ENCODE results near the gene RUNDC3A.

The RUNDC3A gene

GRCh38 chr17:44310188-44310587 is 1.8 kb downstream of the RUNDC3A start:
- TF ChIP-seq CTCF (IDR thresholded peaks at IDR 0.05): no peak

GRCh38 chr17:44310609-44311376 is 2.4 kb downstream of the RUNDC3A start:
- TF ChIP-seq CTCF (IDR thresholded peaks at IDR 0.05): no peak

- no peak for TF ChIP-seq CTCF (IDR thresholded peaks at IDR 0.05)
These were observed 3.3 kb downstream of the RUNDC3A start for GRCh38 chr17:44311562-44312181.

DNA sequence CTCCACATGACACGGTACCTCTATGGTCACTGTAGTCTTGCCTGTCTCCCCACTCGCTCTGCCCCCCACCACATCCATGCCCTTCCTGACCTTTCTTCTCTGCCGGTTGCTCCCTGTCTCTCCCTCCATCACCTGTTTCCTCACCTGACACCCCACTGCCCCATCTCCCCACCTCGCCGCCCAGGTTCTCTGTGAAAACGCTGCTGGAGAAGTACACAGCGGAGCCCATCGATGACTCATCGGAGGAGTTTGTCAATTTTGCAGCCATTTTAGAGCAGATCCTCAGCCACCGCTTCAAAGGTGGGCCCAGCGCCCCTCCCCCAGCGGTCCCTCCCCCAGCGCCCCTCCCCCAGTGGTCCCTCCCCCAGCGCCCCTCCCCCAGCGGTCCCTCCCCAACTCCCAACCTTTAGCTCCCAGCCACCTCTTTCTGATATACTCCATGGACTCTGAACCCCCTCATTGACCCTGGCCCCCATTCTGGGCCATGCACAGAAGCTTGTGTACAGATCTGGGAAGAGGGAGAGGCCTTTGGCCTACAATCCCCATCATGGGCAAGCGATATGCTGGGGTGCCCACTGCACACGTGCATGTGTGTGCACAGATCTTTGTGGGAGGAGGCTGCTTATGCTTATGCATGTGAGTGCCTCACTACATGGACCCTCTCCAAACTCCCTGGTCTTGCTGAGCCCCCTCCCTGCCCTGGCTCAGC is 4.1 kb downstream of the RUNDC3A start:
- no peak for TF ChIP-seq CTCF (IDR thresholded peaks at IDR 0.05)

- no peak for TF ChIP-seq CTCF (IDR thresholded peaks at IDR 0.05)
These were observed 5.6 kb downstream of the RUNDC3A start for GRCh38 chr17:44314031-44314430.

GRCh38 chr17:44314524-44314868 is 6.1 kb downstream of the RUNDC3A start:
- TF ChIP-seq CTCF (IDR thresholded peaks at IDR 0.05): no peak

- TF ChIP-seq CTCF (IDR thresholded peaks at IDR 0.05): no peak
These were observed 6.7 kb downstream of the RUNDC3A start for GRCh38 chr17:44314869-44315661.
